Lower leg skin (tissue), 3 donors: ENCODE results near the gene POC1B.

Experiments
- CTCF ChIP-seq, 3 donors: fragments of 450-650 bp; IDR thresholded peaks; one replicate each; pipeline ENCODE4 v1.5.1; 2016; ENCODE audit warnings: antibody characterized with exemption in 3 of 3, mild to moderate bottlenecking in 3 of 3, moderate library complexity in 2 of 3
- POLR2A ChIP-seq, 2 donors: fragments of 450-650 bp; IDR thresholded peaks; one replicate each; pipeline ENCODE4 v1.6.1; 2016 to 2017; ENCODE audit warnings: antibody characterized with exemption in 2 of 2, mild to moderate bottlenecking in 1 of 2, moderate library complexity in 1 of 2

DNA sequence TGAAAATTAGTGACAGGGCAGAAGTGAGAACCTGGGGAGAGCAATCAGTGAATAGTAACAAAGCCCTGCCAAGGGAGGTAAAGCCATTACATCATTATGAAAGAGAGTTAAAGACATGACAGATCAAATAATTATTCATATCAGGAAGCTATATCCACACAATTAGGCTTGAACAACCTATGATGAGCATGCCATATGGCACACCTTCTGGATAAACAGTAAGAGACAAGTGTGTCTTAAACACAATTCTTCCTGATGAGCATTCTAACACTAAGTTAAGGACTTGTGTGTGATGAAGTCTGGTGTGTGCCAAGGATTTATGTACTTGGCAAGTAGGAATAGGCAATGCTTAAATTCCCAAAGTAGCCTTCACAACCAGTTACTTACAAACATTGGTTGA is 77.3 kb downstream of the POC1B start:
- TF ChIP-seq CTCF (IDR thresholded peaks at IDR 0.05), result no peak
- TF ChIP-seq POLR2A (IDR thresholded peaks at IDR 0.05), result no peak
